H54 (cell line): ENCODE results near the gene ZNF410.
"Not testable (repeated sequence)": the region's sequence is repeated elsewhere in the genome, so short reads cannot be mapped to it uniquely, and the experiment has no call there.

Experiments used
- DNase-seq: peaks from one replicate; pipeline ENCODE4 v3.0.0; 2011; ENCODE audit warnings: low spot score, mixed read lengths; ENCODE audit not compliant: insufficient read length
- FAIRE-seq: peaks from 3 replicates; lab custom pipeline; 2011; peaks lifted over from hg19 to GRCh38; lab: Jason Lieb, UNC
- POLR2A ChIP-seq: IDR thresholded peaks from 2 replicates; pipeline ENCODE4 v1.6.1; 2011; ENCODE audit warnings: low read depth, mild to moderate bottlenecking, low read length

Gene ZNF410

DNA sequence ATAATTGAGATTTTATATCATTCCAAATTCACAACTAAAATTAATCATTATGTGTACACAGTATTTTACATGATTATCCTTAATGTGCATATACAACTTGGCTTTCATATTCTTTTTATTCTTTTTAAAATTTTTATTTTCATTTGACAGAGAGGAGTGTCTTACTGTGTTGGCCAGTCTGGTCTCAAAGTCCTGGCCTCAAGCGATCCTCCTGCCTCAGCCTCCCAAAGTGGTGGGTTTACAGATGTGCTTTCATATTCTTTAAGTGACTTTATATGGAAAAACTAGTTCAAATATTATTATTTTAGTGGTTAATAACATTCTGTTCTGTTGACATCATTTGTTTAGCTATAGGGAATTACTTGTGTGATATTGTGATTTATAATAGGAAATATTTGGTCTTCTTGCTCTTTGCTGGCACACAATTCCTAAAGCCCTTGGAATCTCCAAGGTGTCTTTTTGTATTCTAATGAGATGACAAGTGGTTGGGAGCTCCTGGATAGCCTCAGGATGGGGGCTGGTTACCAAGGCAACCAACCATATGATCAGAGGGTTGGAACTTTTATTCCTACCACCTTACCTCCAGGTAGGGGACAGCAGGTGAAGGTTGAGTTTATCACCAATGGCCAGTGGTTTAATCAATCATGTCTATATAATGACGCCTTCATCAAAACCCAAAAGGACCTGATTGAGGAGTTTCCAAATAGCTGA, 16.0 kb upstream of the ZNF410 start:
- no peak for TF ChIP-seq POLR2A
- no peak for DNase-seq
- FAIRE-seq = no peak

DNA sequence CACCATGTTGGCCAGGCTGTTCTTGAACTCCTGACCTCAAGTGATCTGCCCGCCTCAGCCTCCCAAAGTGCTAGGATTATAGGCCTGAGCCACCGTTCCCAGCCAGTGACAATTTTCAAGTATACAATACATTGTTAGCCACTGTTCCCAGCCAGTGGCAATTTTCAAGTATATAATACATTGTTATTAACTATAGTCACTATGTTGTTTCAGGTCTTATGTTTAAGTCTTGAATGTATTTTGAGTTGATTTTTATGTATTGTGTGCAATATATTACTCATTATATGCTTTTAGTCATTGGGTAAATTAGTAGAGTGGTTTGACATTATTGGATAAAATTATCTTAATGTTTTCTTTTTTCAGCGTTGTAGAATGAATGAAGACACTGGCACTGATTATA, 13.0 kb upstream of the ZNF410 start:
- FAIRE-seq = no peak
- DNase-seq = no peak
- no peak for TF ChIP-seq POLR2A

DNA sequence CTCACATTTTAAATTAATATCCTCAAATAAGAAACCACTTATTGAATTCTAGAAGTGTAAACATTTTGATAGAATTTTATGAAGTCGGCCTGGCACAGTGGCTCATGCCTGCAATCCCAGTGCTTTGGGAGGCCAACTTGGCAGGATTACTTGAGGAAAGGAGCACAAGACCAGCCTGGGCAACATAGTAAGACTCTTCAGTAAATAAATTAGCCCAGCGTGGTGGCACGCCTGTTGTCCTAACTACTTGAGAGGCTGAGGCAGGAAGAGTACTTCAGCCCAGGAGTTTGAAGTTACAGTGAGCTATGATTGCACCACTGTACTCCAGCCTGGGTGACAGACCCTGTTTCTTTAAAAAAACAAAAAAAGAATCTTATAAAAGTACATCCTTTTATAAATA, 8.9 kb upstream of the ZNF410 start:
- no peak for TF ChIP-seq POLR2A
- DNase-seq (no peak), FAIRE-seq (no peak)

DNA sequence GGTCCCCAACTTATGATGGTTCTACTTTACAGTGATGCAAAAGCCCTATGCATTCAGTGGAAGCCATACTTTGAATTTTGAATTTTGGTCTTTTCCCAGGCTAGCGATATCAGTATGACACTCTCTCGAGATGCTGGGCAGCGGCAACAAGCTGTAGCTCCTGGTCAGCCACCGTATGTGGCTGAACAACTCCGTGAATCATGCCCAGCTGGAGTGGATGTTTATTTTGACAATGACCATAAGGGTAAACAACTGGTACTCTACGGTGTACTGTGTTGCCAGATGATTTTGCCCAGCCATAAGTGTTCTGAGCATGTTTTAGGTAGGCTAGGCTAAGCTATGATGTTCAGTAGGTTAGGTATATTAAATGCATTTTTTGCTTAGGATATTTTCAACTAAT, 8.2 kb upstream of the ZNF410 start:
- TF ChIP-seq POLR2A = no peak
- FAIRE-seq (no peak), DNase-seq (no peak)

DNA sequence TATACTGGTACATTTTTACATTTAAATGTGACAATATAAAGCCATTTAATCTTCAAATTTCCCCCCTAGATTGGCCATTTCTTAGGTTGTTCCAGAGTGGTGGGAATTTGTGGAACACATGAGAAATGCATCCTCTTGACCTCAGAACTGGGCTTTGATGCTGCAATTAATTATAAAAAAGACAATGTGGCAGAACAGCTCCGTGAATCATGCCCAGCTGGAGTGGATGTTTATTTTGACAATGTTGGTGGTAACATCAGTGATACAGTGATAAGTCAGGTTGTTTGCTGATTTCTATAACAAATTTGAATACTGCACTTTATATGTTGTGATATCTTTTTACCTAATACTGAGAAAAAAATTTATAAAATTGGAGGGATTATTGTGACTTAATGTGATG, 7.6 kb upstream of the ZNF410 start:
- no peak for DNase-seq
- no peak for FAIRE-seq
- no peak for TF ChIP-seq POLR2A

DNA sequence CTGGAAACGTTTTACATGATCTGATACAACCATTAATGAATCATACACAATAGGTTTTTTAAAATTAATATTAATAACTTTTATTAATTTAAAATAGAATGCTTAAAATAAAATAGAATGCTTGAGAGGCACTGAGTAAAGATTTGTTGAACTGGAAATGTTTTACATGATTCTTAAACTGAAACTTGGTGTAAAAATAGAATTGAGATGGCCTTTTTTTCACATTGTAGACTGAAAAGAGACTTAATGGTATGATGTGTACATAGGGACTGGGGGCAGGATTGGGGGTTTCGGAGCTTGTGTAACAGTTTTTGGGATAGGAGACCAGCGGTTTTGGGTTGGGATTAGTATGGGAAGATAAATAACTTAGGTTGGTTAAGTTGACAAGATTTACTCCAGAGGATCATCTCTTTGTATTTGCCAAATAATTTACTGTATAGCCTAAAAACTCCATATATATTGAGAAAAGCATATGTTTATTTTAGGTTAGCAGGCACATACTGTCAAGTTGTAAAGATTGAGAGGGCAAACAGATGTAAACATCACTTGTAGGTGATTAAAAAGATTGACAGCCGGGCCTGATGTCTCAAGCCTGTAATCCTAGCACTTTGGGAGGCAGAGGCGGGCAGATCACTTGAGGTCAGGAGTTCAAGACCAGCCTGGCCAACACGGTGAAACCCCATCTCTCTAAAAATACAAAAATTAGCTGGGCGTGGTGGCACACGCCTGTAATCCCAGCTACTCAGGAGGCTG, 2.0 kb upstream of the ZNF410 start:
- FAIRE-seq = no peak
- no peak for TF ChIP-seq POLR2A
- DNase-seq = no peak

DNA sequence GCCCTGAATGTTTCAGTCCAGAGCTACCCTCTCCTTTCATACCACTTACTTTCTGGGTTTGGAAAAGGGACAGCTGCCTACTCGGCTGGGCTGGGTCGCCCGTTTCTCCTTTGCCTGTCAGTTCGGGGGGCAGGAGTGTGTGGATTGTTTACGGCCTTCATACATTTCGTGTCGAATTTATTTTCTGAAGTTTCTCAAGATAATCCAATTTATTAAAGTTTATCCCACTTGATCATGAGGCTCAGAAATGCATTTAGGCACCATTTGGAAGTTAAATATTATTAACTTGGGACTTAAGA, 608 bp downstream of the ZNF410 start:
- FAIRE-seq (no peak), DNase-seq (no peak)
- TF ChIP-seq POLR2A = no peak

DNA sequence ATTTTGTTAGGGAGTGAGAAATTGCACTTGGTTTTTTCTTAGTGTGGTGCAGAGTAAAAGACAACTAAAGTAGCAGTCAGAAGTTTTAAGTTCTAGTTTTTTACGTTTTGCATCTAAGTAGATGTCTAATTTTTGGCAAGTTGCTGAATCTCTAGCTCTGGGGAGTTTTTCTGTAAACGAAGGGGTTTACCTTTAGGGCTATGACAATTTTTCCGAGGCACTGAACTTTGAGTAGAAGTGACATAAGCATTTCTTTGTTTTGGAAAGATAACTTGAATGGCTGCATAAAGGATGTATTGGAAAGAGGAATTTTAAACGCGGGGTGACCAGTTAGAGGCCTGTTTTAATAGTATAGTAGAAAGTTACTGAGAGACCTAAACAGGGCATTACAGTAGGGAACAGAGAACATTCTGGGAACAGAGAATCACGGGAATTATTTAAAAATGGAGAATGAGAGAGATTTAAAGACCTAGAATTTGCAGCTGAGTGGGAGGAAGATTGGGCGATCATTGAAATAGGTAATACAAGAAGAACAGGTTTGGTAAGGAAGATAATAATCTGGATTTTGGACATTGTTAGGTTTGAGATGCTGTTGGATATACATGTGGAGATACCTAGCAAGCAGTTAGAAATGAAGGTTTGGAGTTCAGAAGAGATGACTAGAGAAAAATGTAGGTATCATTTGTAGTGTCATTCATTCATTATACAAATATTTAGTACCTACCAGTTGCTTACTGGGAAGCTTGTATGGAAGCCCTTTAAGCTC, 1.2 kb downstream of the ZNF410 start:
- no peak for DNase-seq
- FAIRE-seq = peak; percentile 48
- no peak for TF ChIP-seq POLR2A

DNA sequence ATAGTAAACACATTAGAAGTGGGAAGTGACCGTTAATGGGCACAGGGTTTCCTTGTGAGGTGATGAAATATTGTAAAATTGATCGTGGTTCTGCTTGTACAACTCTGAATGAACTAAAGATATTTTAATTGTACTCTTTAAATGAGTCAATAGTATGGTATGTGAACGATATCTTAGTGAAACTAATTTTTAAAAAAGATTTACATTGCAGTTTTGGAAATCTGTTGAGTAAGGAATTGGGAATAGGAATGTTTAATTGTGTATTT, 1.7 kb downstream of the ZNF410 start:
- no peak for TF ChIP-seq POLR2A
- no peak for FAIRE-seq
- DNase-seq = no peak

DNA sequence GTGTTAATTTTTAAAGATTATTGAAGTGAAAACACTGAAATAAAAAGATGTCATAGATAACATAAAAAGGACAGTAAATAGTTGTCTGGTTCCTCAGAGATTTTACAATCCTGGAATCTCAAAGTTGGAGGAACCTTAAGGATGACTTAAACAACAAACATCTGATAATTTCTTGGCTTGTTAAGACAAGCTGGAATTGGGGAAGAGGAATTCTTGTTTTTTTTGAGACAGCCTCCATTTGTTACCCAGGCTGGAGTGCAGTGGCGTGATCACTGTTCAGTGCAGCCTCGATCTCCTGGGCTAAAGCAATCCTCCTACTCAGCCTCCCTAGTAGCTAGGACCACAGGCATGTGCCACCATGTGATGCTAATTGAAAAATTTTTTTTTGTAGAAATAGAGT, 2.3 kb downstream of the ZNF410 start:
- TF ChIP-seq POLR2A = no peak
- no peak for FAIRE-seq
- DNase-seq = no peak

DNA sequence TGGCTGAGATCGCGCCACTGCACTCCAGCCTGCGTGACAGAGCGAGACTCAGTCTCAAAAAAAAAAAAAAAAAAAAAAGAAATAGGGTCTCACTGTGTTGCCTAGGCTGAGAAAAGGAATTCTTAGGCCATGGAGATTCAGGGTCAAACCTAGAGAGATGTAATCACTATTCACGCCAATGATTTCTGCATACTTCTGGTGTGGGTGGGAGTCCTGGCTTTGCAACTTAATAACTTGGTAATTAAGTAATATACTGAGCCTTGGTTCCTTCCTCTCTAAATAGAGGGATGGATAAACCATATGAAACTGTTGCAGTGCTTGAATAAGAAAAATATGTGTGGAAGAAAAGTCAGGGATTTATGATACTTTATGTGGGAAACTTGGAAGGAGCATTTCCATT, 2.7 kb downstream of the ZNF410 start:
- DNase-seq (no peak), FAIRE-seq (no peak)
- TF ChIP-seq POLR2A = no peak

DNA sequence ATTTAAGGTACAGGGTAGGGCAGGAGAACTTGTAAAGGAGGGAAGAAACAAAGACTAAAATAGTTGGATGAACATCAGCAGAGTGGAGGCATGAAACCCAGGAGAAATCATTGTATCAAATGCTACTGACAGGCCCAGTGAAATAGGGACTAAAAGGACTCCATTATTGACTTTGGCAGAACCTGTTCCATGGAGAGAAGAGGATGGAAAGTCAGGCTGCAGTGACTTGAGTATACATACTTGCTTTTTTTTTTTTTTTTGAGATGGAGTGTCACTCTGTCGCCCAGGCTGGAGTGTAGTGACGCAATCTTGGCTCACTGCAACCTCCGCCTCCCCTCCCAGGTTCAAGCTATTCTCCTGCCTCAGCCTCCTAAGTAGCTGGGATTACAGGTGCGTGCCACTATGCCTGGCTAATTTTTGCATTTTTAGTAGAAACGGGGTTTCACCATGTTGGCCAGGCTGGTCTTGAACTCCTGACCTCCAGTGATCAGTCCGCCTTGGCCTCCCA, 7.6 kb downstream of the ZNF410 start:
- DNase-seq, FAIRE-seq: not testable (repeated sequence)

DNA sequence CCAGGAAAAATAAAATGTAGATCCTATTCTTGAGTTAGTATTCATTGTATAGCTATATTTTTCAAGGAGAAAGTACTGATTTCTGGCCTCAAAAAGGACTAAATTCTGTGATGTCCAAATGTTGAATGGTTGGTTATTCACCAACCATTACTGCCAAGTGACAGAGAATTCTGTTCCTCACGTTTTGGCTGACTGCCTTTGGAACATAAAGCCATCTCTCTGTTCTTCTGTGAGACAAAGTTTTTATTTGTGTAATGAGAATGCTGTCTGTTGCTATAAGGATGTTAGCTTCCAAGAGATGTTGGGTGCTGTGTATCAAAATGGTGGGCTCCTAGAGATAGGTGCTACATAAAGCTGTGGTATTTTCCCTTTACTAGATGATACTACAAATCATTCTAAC, 9.3 kb downstream of the ZNF410 start:
- DNase-seq (no peak), FAIRE-seq (no peak)
- TF ChIP-seq POLR2A = no peak

DNA sequence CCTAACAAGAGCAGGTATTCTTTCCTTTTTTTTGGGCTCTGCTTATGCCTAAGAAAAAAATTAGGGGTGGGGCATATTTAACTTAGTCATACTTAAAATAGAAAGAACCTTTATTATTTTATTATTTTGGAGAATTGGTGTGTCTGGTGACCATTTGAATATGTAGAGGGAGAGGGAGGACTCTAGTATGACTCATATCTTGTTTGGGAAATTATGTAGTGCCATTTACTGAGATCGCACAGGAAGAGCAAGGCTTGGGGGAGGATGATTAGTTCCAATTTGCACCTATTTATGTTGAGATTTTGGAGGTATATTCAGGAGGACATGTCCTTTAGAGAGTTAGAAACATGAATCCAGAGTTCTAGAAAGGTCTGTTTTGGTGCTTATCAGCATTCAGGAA, 9.9 kb downstream of the ZNF410 start:
- FAIRE-seq (no peak), DNase-seq (no peak)
- no peak for TF ChIP-seq POLR2A
